HG03060 (cell line): ENCODE measurements around the gene ATP5PD.

ENCODE experiments used
- ATAC-seq: cut with Tn5 transposase; IDR thresholded peaks from one replicate; pipeline ENCODE4 v1.9.1; 2021; ENCODE audit warnings: low read depth, moderate number of reproducible peaks; ENCODE audit not compliant: unreplicated experiment

ATP5PD gene

DNA sequence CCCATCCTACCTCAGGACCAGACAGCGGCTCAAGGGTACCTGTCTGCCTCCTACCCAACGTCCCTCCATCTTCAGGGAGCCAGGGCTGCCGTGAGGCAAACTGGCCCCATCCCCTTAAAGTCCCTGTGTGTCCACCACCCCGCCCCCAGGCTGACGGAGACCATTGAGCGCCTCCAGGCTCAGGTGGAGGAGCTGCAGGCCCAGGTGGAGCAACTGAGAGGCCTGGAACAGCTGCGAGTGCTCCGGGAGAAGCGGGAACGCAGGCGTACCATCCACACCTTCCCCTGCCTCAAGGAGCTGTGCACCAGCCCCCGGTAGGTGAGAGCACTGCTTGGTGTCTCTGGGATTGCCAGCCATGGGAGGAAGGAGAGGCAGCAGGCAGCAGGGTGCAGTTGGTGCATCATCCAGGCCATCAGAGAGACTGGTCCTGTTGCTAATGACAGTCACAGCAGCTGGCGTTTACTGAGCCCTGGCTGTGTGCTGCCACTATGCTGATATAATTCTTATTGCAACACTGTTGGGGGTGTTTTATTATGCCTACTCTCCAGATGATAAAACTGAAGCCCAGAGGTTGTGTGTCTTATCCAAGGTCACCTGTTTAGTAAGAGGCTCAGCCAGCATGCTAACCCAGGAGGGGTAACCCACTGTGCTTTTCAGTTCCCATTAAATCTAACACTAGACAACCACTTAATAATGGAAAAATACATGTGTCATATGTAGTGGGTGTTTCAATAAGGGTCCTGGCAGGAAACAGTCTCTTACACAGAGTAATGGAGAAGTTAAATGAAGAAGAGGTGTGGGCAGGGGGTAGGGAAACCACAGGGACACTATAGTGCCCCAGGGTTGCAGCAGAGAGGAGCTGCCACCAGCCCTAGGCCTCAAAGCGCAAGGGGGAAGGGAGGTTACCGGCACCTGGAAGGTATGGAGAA is 44.6 kb downstream of the ATP5PD start:
- no peak for ATAC-seq

DNA sequence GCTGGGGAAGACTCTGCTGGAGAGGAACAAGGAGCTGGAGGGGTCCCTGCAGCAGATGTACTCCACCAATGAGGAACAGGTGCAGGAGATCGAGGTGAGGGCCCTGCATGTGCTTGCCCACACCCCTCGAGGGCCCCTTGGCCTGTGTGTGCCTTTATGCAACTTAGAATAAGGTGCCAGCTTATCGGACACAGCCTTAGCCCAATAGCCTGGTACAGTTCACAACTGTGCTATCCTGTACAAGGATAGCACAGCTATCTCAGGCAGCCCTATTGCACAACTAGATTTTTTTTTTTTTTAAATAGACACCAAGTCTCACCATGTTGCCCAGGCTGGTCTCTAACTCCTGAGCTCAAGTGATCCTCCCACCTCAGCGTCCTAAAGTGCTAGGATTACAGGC is 47.2 kb downstream of the ATP5PD start:
- ATAC-seq = no peak

DNA sequence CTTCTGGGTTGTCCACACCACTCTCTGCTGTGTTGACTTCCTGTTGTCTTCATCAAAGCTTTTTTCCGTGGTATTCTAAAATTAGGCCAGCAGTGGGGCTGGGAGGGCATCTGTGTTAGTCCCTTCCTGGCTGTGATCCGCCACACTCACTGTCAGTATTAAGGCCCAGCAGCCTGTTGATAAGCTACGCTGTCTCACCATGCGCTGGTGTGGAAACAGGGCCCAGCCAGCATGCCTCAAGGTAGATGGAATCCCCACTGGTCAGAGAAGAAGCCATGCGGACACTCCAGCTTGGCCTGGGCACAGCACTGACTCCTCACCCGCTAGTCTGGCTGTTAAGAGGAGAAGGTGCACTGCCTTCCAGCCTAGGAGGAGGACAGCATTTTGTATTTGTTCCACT is 48.0 kb downstream of the ATP5PD start:
- ATAC-seq = no peak

DNA sequence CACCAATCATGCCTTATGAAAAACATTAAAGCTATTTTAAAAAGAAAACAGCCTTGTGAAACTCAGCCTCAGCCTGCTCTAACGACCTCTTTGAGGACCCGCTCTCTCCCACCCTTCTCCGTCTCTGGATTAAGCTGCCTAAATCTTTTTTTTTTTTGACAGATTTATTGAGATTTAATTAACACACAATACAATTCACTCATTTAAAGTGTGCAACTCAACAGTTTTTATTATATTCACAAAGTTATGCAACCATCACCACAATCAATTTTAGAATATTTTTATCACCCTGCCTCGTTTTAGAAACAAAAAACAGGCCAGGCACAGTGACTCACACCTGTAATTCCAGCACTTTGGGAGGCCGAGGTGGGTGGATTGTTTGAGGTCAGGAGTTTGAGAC is 50.9 kb downstream of the ATP5PD start:
- ATAC-seq = no peak

DNA sequence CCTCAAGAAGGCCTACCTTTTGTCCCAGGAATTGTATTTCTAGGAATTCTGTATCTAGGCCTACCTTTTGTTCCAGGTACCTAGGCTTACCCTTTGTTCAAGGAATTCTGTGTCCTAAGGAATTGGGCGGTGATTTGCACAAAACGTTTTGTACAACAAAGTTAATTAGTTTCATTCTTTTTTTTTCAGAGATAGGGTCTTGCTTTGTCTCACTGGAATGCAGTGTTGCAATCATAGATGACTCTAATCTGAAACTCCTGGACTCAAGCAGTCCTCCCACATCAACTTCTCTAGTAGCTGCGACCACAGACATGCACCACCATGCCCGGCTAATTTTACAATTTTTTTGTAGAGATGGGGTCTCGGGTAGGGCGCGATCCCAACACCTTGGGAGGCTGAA is 52.3 kb downstream of the ATP5PD start:
- no peak for ATAC-seq

DNA sequence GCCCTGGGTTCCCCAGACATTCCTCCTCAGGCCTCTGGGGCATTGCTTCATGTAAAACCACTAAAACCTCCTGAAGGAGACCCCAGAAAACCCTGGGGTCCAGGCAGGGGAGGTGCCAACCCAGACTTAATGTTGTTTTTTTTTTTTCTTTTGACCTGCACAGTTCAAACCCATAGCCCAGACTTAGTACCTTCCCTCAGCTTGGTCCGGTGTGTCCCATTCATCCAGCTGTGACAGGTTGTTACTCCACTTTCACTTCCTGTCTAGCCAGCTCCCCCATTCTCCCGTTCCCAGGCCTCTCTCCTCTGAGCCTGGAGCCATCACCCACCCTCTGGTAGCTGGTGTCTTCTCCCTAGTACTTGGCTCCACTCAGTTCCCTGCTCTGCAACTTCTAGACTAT is 54.5 kb downstream of the ATP5PD start:
- no peak for ATAC-seq

DNA sequence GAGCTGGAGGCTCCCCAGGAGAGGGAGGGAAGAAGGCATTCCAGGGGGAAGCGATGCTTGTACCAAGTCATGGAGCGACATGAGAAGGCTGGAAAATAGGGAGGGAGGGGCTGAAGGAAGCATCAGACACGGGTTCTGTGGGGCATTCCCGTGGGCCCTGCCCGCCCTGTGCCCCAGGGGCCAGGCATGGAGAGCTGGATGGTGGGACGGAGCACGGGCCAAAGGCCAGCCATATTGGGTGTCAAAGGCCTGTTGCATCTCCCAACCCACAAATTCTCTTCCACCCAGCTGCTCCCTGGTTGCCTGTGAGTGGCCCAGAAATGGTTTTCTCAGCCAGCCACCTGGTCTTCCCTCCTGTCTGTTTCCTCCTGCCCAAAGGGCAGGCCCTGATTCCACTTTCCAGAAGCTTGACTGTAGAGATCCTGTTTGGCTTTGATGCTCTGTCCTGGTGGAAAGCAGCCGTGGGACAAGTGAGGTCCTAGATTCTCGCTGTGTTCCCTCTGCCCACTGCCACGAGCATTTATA is 56.1 kb downstream of the ATP5PD start:
- no peak for ATAC-seq
